HepG2 (cell line): ENCODE results near the gene ZNF524. TPM values are rescaled to one million over a fixed set of nuclear protein-coding genes. Genes with fewer than 3 reads are reported as not detected.

Experiments used
- ATAD3A ChIP-seq: sonication (generic); formaldehyde crosslinking; IDR thresholded peaks from 2 replicates; pipeline ENCODE4 v1.4.0; 2020; ENCODE audit warnings: missing genetic modification reagents
- ELF1 ChIP-seq: sonication (generic); formaldehyde crosslinking; IDR thresholded peaks from 2 replicates; pipeline ENCODE4 v1.4.0; 2020; ENCODE audit warnings: missing genetic modification reagents
- HNRNPL ChIP-seq: fragments of 200-400 bp; formaldehyde crosslinking; IDR thresholded peaks from 2 replicates; pipeline ENCODE4 v1.6.1; 2017; ENCODE audit warnings: mild to moderate bottlenecking, low read depth, low read length
- HNRNPLL ChIP-seq: fragments of 200-400 bp; formaldehyde crosslinking; IDR thresholded peaks from 2 replicates; pipeline ENCODE4 v1.6.1; 2017; ENCODE audit warnings: mild to moderate bottlenecking, low read depth, low read length; ENCODE audit not compliant: poor library complexity, severe bottlenecking
- KLF11 ChIP-seq: IDR thresholded peaks from 2 replicates; pipeline ENCODE4 v1.6.1; 2016; ENCODE audit warnings: missing compliant biosample characterization
- MEIS2 ChIP-seq: sonication (generic); formaldehyde crosslinking; IDR thresholded peaks from 2 replicates; pipeline ENCODE4 v1.9.0; 2021; ENCODE audit warnings: mild to moderate bottlenecking, missing genetic modification reagents
- MXD1 ChIP-seq: sonication (generic); formaldehyde crosslinking; IDR thresholded peaks from 2 replicates; pipeline ENCODE4 v1.4.0; 2020; ENCODE audit warnings: mild to moderate bottlenecking, missing genetic modification reagents
- MYC ChIP-seq: sonication (generic); formaldehyde crosslinking; IDR thresholded peaks from 2 replicates; pipeline ENCODE4 v1.9.0; 2021; ENCODE audit warnings: missing genetic modification reagents, borderline replicate concordance
- PLSCR1 ChIP-seq: sonication (generic); formaldehyde crosslinking; IDR thresholded peaks from 2 replicates; pipeline ENCODE4 v1.5.0; 2020; ENCODE audit warnings: missing genetic modification reagents, mild to moderate bottlenecking, borderline replicate concordance
- POLR2A ChIP-seq, 2 experiments: IDR thresholded peaks; 2 replicates each; pipeline ENCODE4 v1.6.1; 2011; ENCODE audit warnings: low read depth in 2 of 2, low read length in 2 of 2, mild to moderate bottlenecking in 1 of 2, moderate library complexity in 1 of 2; ENCODE audit not compliant: insufficient read depth in 1 of 2
- PRDM10 ChIP-seq: sonication (generic); formaldehyde crosslinking; IDR thresholded peaks from 2 replicates; pipeline ENCODE4 v1.4.0; 2020; ENCODE audit warnings: low read depth, missing genetic modification reagents
- RARA ChIP-seq: IDR thresholded peaks from 2 replicates; pipeline ENCODE4 v1.6.1; 2016; ENCODE audit warnings: missing genetic modification reagents, missing compliant biosample characterization
- TFDP1 ChIP-seq: IDR thresholded peaks from 2 replicates; pipeline ENCODE4 v1.6.1; 2016; ENCODE audit warnings: missing compliant biosample characterization, missing genetic modification reagents, borderline replicate concordance
- TFDP2 ChIP-seq: sonication (generic); formaldehyde crosslinking; IDR thresholded peaks from 2 replicates; pipeline ENCODE4 v1.4.0; 2020; ENCODE audit warnings: missing genetic modification reagents
- XRCC5 ChIP-seq: fragments of 200-400 bp; formaldehyde crosslinking; optimal IDR thresholded peaks from 2 replicates; pipeline ENCODE3; 2017; ENCODE audit warnings: mild to moderate bottlenecking, low read length
- YEATS4 ChIP-seq: sonication (generic); formaldehyde crosslinking; IDR thresholded peaks from 2 replicates; pipeline ENCODE4 v1.4.0; 2020; ENCODE audit warnings: missing genetic modification reagents, borderline replicate concordance
- ZBTB3 ChIP-seq: sonication (generic); formaldehyde crosslinking; IDR thresholded peaks from 2 replicates; pipeline ENCODE4 v1.4.0; 2020; ENCODE audit warnings: low read depth, mild to moderate bottlenecking, moderate library complexity, missing genetic modification reagents, borderline replicate concordance
- ZNF207 ChIP-seq: fragments of 450-650 bp; IDR thresholded peaks from 2 replicates; pipeline ENCODE4 v1.6.1; 2016; ENCODE audit warnings: antibody characterized with exemption, borderline replicate concordance
- ZNF33B ChIP-seq: sonication (generic); formaldehyde crosslinking; IDR thresholded peaks from 2 replicates; pipeline ENCODE4 v1.5.1; 2020; ENCODE audit warnings: mild to moderate bottlenecking, missing genetic modification reagents
- ZNF580 ChIP-seq: IDR thresholded peaks from 2 replicates; pipeline ENCODE4 v1.6.1; 2016; ENCODE audit warnings: low read depth, borderline replicate concordance
- ZNF598 ChIP-seq: sonication (generic); formaldehyde crosslinking; IDR thresholded peaks from 2 replicates; pipeline ENCODE4 v1.5.1; 2020; ENCODE audit warnings: mild to moderate bottlenecking, missing genetic modification reagents, borderline replicate concordance
- ZNF660 ChIP-seq: sonication (generic); formaldehyde crosslinking; IDR thresholded peaks from 2 replicates; pipeline ENCODE4 v1.5.1; 2020; ENCODE audit warnings: mild to moderate bottlenecking, low read depth, missing genetic modification reagents, borderline replicate concordance
- ZNF777 ChIP-seq: sonication (generic); formaldehyde crosslinking; IDR thresholded peaks from 2 replicates; pipeline ENCODE4 v1.4.0; 2020; ENCODE audit warnings: missing genetic modification reagents
- polyA plus RNA-seq, 8 experiments: library from polyadenylated mRNA; depleted of rRNA in 3 of 8; stranded (reverse) in 7 of 8; unstranded in 1 of 8; fragments of >200 nt; fragmentation: Illumina TruSeq in 4 of 8; extraction: Trizol in 4 of 8; gene quantifications; 2 replicates each; pipeline versions ENCODE4 v1.2.1 to v1.2.3, GENCODE V29; 2011 to 2016; ENCODE audit warnings: low read depth in 4 of 8, missing spikeins in 1 of 8, mixed read lengths in 1 of 8; ENCODE audit not compliant: insufficient read depth in 1 of 8
- total RNA-seq, 5 experiments: library from RNA; depleted of rRNA; stranded (reverse); fragments of >200 nt; fragmentation: Illumina TruSeq; extraction: Trizol; gene quantifications; 2 replicates each; pipeline ENCODE4 v1.2.3, GENCODE V29; 2016; ENCODE audit warnings: low read depth in 1 of 5

The ZNF524 gene
- total and polyA plus RNA-seq, 2 of the 13 experiments (the other 11 are each of a cell fraction or from before 2014, with no cell fraction given): 3.2 to 4.6 TPM

- TF ChIP-seq ZBTB3 (CRISPR knock-in tag): no peak
- TF ChIP-seq YEATS4 (CRISPR knock-in tag): no peak; the same call in 1 of the 2 replicates
- peak; percentile 76 for TF ChIP-seq HNRNPLL
- TF ChIP-seq MEIS2: no peak
- TF ChIP-seq MXD1 (CRISPR knock-in tag): no peak
- TF ChIP-seq POLR2A (IDR thresholded peaks at IDR 0.05; ENCODE audit: insufficient read depth in 1 of 2, low read depth in 2 of 2, low read length in 2 of 2): peak; percentile 66 to 72; a peak in 3 of 4 replicates
- no peak for TF ChIP-seq ZNF207
- TF ChIP-seq TFDP2 (CRISPR knock-in tag): peak; percentile 23; the same call in 1 of the 2 replicates
- TF ChIP-seq KLF11 (CRISPR knock-in tag): no peak
- no peak for TF ChIP-seq XRCC5
- TF ChIP-seq MYC: no peak; the same call in 1 of the 2 replicates
- TF ChIP-seq ZNF580 (CRISPR knock-in tag): no peak
- no peak for TF ChIP-seq ZNF777 (CRISPR knock-in tag)
- no peak for TF ChIP-seq ATAD3A (CRISPR knock-in tag)
- no peak for TF ChIP-seq ZNF33B
- TF ChIP-seq PLSCR1: no peak
- no peak for TF ChIP-seq ZNF660
- TF ChIP-seq RARA (CRISPR knock-in tag): no peak; the same call in 1 of the 2 replicates
- TF ChIP-seq HNRNPL: no peak
- TF ChIP-seq ZNF598: no peak
- TF ChIP-seq TFDP1: peak; percentile 58; the same call in 1 of the 2 replicates
- peak; percentile 87 for TF ChIP-seq ELF1 (CRISPR knock-in tag)
- TF ChIP-seq PRDM10 (CRISPR knock-in tag): no peak
These were observed 5.1 kb downstream of the ZNF524 start (continued) for GRCh38 chr19:55605207-55605636.
